ENCODE data around the gene ASAP2.

DNA sequence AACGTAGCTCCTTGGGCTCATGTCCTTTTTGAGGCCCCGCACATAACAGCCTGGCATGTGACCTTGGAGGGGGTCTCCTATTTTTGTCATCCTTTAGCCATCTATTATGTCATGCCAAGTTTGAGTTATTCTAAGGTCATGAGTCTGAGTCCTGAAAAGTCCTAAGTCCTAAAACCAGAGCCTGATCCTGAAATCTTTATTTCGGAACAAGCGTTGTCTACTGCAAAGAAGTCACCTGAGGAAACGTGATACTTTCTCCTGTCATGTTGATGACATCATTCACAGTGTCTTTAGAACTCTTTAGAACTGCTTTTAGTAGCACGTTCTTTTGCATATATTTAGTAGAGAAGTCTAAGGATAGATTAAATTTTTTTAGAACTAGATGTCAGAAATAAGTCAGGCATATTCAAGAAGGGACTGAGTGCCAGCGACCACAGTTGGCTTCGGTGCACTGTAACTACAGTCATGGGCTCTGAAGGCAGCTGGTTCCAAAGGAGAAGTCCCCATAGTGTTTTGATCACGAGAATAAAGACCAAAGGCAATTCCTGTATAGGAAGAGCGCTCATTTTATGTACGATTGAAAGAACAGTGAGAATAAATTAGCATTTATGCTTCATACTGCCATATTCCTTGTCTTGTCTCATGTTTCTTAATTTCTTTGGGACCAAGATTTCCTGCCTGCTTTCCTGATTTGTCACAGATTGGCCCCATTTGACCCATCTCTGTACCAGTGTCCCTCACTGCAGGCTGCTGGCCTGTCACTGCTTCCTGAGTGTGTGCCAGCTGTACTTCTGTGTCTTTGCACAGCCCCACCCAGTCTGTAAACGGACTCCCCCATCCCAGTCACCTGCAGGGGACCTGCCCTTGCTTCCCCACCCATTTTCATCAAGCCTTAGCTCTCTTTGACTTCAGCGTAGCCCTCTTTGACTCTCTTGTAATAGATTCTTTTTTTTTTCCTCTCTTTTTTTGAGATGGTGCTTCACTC is 75.8 kb downstream of the ASAP2 start:
- TF ChIP-seq EZH2 (IDR thresholded peaks at IDR 0.05) (no peak), POLR2AphosphoS5 (IDR thresholded peaks at IDR 0.05; ENCODE audit: borderline replicate concordance, low read depth, low read length) (no peak)

Data from SK-N-MC (cell line).